ENCODE data around the gene OR6C1.
"Not testable (repeated sequence)": the region's sequence is repeated elsewhere in the genome, so short reads cannot be mapped to it uniquely, and the experiment has no call there.

Gene OR6C1

GRCh38 chr12:55314043-55314442, at the start of gene OR6C1:
Gene OR6C1 (plus strand): TSS chr12:55314343. CDS start chr12:55320600, 6,257 bp downstream.
- no peak for DNase-seq

- DNase-seq = no peak
These were observed 33.2 kb upstream of the OR6C1 start for GRCh38 chr12:55280991-55281390.

- no peak for DNase-seq
These were observed 24.1 kb upstream of the OR6C1 start for GRCh38 chr12:55289999-55290398.

GRCh38 chr12:55296469-55296868, 17.7 kb upstream of the OR6C1 start, which contains the start of gene OR6C6:
Gene OR6C6 (minus strand): TSS chr12:55296569. CDS start chr12:55295232, 1,337 bp downstream.
- no peak for DNase-seq

GRCh38 chr12:55320201-55320600, 6.1 kb downstream of the OR6C1 start:
- no peak for DNase-seq

GRCh38 chr12:55325801-55326200, 11.7 kb downstream of the OR6C1 start:
- not testable (repeated sequence) for DNase-seq

GRCh38 chr12:55330446-55330845, 16.3 kb downstream of the OR6C1 start, which contains the start of gene OR6C3:
Gene OR6C3 (plus strand): TSS chr12:55330746. CDS start chr12:55331701, 955 bp downstream.
- DNase-seq = no peak

GRCh38 chr12:55336002-55336401, 21.9 kb downstream of the OR6C1 start:
- DNase-seq = no peak

GRCh38 chr12:55355338-55355737, 41.2 kb downstream of the OR6C1 start:
- not testable (repeated sequence) for DNase-seq

GRCh38 chr12:55362675-55363074, 48.5 kb downstream of the OR6C1 start, which contains the start of gene OR6C75:
Gene OR6C75 (plus strand): TSS chr12:55362975. CDS start chr12:55365111, 2,136 bp downstream.
- DNase-seq = no peak

GRCh38 chr12:55365086-55365485, 50.9 kb downstream of the OR6C1 start:
- no peak for DNase-seq
